T-helper 1 cell treated with Interleukin-12 subunit alpha and Interleukin-12 subunit beta and Interleukin-4 antibody, amounts not matched to agents 30 ng/mL and 1 ng/mL, for 36 hours (primary cell): ENCODE measurements around the gene SLC2A4RG. TPM values are rescaled to one million over a fixed set of nuclear protein-coding genes. Genes with fewer than 3 reads are reported as not detected.

ENCODE experiments used
- intact Hi-C: fragments of 100-400 bp; cut with micrococcal nuclease; formaldehyde crosslinking; loops from one replicate; pipeline ENCODE4 v1.15.1; 2024
- total RNA-seq: library from RNA; stranded (reverse); gene quantifications from 2 replicates; pipeline ENCODE4 v1.2.3, GENCODE V29; 2022

SLC2A4RG gene
- total RNA-seq, 1 donor from 2014 or later, result 70.4 TPM

- intact Hi-C loops, result loop anchor here (1.0 to 2.0 kb wide), 3 partner anchors 11 to 45 kb away; partner anchors contain the start of gene ARFRP1
Measured at GRCh38 chr20:63751471-63752271, 12.1 kb downstream of the SLC2A4RG start.

GRCh38 chr20:63752411-63753101 lies 13.0 kb downstream of the SLC2A4RG start:
- intact Hi-C loops, result no loop called here

GRCh38 chr20:63753381-63753780 lies 13.8 kb downstream of the SLC2A4RG start:
- intact Hi-C loops, result no loop called here

- intact Hi-C loops, result no loop called here
Measured at GRCh38 chr20:63754008-63754407, 14.4 kb downstream of the SLC2A4RG start.

- intact Hi-C loops, result no loop called here
Measured at GRCh38 chr20:63755933-63756647, 16.5 kb downstream of the SLC2A4RG start.

- intact Hi-C loops, result no loop called here
Measured at GRCh38 chr20:63756648-63756991, 17.0 kb downstream of the SLC2A4RG start.

- intact Hi-C loops, result no loop called here
Measured at GRCh38 chr20:63758152-63758551, 18.6 kb downstream of the SLC2A4RG start.

GRCh38 chr20:63759377-63759901 lies 19.9 kb downstream of the SLC2A4RG start:
- intact Hi-C loops, result no loop called here

GRCh38 chr20:63765082-63765873 lies 25.7 kb downstream of the SLC2A4RG start:
- intact Hi-C loops, result no loop called here

GRCh38 chr20:63765902-63766301 lies 26.3 kb downstream of the SLC2A4RG start:
- intact Hi-C loops, result no loop called here

GRCh38 chr20:63766695-63767426 lies 27.3 kb downstream of the SLC2A4RG start:
- intact Hi-C loops, result no loop called here

- intact Hi-C loops, result no loop called here
Measured at GRCh38 chr20:63767456-63767855, 27.9 kb downstream of the SLC2A4RG start.

- intact Hi-C loops, result no loop called here
Measured at GRCh38 chr20:63767886-63768285, 28.3 kb downstream of the SLC2A4RG start.

GRCh38 chr20:63768591-63769515 lies 29.3 kb downstream of the SLC2A4RG start:
- intact Hi-C loops, result no loop called here

- intact Hi-C loops, result no loop called here
Measured at GRCh38 chr20:63769891-63770474, 30.4 kb downstream of the SLC2A4RG start.

- intact Hi-C loops, result no loop called here
Measured at GRCh38 chr20:63771046-63771707, 31.6 kb downstream of the SLC2A4RG start.

GRCh38 chr20:63772781-63773518 lies 33.4 kb downstream of the SLC2A4RG start:
- intact Hi-C loops, result no loop called here
